GM21390 (cell line): Measurements from ENCODE around the gene ZNF787.
"Not testable (repeated sequence)": the region's sequence is repeated elsewhere in the genome, so short reads cannot be mapped to it uniquely, and the experiment has no call there.

Source experiments
- ATAC-seq: cut with Tn5 transposase; IDR thresholded peaks from one replicate; pipeline ENCODE4 v1.9.1; 2021; ENCODE audit not compliant: unreplicated experiment

ZNF787 gene

GRCh38 chr19:56107626-56108351 lies 13.3 kb downstream of the ZNF787 start:
- ATAC-seq: no peak

GRCh38 chr19:56106993-56107392 lies 14.1 kb downstream of the ZNF787 start:
- ATAC-seq: no peak

GRCh38 chr19:56106397-56106849 lies 14.7 kb downstream of the ZNF787 start:
- no peak for ATAC-seq

GRCh38 chr19:56105831-56106396 lies 15.2 kb downstream of the ZNF787 start:
- not testable (repeated sequence) for ATAC-seq

- no peak for ATAC-seq
Measured at GRCh38 chr19:56105090-56105701, 15.9 kb downstream of the ZNF787 start.

GRCh38 chr19:56104423-56104822 lies 16.7 kb downstream of the ZNF787 start:
- no peak for ATAC-seq

GRCh38 chr19:56103027-56103614 lies 18.0 kb downstream of the ZNF787 start:
- no peak for ATAC-seq

- no peak for ATAC-seq
Measured at GRCh38 chr19:56101746-56102535, 19.2 kb downstream of the ZNF787 start.

GRCh38 chr19:56101095-56101494 lies 20.0 kb downstream of the ZNF787 start:
- ATAC-seq: no peak

- ATAC-seq: no peak
Measured at GRCh38 chr19:56099638-56100539, 21.2 kb downstream of the ZNF787 start.

- no peak for ATAC-seq
Measured at GRCh38 chr19:56098731-56099568, 22.1 kb downstream of the ZNF787 start.

GRCh38 chr19:56098237-56098636 lies 22.9 kb downstream of the ZNF787 start:
- ATAC-seq: not testable (repeated sequence)

GRCh38 chr19:56097776-56098175 lies 23.3 kb downstream of the ZNF787 start:
- ATAC-seq: no peak

GRCh38 chr19:56097306-56097705 lies 23.8 kb downstream of the ZNF787 start:
- ATAC-seq: no peak

GRCh38 chr19:56096665-56097064 lies 24.4 kb downstream of the ZNF787 start:
- no peak for ATAC-seq

GRCh38 chr19:56094449-56094848 lies 26.6 kb downstream of the ZNF787 start:
- ATAC-seq: no peak

GRCh38 chr19:56092685-56093631 lies 28.1 kb downstream of the ZNF787 start:
- ATAC-seq: no peak
